Activated CD8-positive, alpha-beta memory T cell treated with anti-CD3 and anti-CD28 coated beads, Interleukin-2, amount 50 U/mL, for 1 hour (primary cell): Measurements from ENCODE around the gene NDUFAF8.

ENCODE experiments used
- DNase-seq: peaks from one replicate; pipeline ENCODE4 v3.0.0-alpha.2; 2020; ENCODE audit errors: extremely low read depth

The NDUFAF8 gene

DNA sequence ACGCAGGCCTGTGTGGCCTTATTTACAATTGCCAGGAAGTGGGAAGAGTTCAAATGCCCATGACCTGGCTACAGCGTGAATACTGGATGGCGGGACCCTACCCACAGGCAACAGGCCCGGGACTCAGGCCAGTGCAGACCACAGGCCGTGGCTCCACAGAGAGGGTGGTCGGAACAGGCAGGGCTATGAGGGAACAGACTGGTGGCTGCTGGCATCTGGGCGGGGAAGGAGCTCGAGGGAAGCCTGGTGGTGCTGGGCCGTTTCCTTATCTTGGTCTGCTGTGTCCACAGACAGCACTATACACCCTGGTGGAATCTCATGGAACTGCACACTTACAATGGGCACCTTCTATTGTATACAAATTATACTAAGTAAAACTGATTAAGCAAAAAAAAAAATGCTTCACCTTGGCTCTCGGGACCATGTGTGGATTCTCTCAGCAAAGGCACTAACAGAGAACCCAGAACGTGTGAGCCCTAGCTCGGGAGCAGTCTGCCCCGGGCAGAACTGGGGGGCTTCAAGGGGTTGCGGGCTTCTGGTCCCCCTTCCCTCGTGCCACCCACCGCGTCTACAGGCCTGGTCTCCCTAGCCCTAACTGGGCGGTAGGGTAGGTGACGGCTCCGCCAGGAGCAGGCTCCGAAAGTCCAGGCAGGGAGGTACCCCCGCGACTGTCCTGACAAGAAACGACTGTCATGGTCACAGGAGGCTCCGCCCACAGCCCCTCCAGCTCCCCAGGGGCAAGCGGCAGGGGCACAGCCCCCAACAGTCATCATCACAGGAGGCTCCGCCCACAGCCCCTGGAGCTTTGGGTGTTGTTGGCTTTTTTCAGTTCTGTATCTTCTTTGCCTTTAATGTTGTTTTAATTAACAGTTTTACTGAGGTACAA, 38.2 kb upstream of the NDUFAF8 start:
- DNase-seq: no peak

DNA sequence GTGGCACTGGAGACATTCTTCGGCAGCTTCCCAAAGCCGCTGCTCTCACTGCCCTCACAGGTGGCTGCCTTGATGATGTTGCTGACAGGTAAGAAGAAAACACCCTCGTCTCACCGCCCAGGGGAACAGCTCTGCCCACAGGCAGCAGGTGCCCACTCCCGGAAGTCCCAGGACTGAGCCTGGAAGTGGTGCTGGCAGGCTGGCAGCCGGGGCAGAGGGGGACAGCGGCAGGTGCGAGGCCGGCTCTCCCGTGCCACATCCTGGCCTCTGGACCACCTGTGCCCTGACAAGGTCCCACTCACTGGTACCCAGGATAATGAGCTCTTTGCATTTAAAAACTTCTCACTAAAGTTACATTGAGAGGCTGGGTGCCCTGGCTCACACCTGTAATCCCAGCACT, 36.8 kb upstream of the NDUFAF8 start:
- DNase-seq: no peak

DNA sequence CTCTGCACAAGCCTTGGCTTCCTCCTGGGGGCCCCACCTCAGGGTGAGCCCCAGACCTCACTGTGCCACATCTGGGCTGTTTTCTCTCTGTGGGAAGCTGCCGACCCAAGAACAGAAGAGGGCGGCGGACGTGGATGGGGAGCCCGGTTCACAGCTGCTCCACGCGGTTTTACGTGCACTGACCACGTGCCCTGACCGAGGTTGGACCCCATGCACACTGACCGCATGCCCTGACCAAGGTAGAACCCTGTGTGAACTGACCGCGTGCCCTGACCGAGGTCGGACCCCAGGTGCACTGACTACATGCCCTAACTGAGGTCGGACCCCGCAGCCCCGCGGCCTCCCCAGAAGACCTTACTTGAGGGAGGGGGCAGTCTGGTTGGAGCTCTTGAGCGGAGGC, 36.0 kb upstream of the NDUFAF8 start:
- DNase-seq: no peak

DNA sequence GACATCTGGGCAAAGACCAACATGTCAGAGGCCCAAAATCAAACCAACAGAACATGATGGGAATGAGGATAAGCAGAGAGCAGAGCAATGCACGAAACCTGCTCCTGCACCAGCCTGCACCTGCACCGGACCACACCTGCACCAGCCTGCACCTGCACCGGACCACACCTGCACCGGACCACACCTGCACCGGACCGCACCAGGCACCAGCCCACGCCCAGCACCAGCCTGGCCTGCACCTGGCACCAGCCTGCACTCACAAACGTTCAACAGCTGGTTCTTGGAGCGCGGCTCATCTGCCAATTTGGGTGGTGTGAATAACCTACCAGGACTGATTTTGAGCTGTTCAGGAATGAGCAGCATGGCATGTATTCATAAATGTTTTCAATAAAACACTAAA, 34.5 kb upstream of the NDUFAF8 start:
- DNase-seq: no peak

DNA sequence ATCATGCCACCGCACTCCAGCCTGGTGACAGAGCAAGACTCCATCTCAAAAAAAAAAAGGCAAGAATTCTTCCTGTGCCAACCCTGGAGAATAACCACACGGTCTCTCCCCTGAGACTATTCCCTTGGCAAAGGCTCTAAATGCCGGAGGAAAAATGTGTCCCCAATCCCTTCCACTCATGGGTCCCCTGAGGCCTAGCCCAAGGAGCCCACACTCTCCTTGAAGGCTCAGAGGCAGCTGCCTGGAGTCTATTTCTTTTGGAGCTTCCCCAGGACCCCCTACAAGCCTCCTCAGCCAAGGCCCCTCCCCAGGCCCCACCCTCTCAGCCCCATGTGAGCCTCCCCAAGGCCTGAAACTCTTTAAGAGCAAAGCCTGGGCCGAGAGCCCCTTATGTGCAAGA, 33.0 kb upstream of the NDUFAF8 start:
- DNase-seq: no peak

DNA sequence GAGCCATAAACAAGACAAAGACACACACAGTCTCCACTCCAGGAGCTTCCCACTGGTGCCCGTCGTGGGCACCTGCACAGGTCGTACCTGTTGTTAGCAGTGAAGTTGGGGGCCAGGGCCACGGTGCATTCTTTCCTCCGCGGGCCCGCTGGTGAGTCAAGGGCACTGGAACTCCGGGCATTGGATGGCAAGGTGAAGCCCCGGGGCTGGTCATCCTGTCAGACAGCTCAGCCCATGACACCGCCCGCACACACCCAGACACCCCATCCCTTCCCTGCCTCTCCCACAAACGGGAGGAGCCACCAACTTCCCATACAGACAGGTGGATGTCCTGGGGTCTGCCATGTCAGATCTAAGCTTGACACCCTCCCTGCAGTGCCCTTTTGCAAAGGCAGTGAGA, 32.5 kb upstream of the NDUFAF8 start:
- no peak for DNase-seq

DNA sequence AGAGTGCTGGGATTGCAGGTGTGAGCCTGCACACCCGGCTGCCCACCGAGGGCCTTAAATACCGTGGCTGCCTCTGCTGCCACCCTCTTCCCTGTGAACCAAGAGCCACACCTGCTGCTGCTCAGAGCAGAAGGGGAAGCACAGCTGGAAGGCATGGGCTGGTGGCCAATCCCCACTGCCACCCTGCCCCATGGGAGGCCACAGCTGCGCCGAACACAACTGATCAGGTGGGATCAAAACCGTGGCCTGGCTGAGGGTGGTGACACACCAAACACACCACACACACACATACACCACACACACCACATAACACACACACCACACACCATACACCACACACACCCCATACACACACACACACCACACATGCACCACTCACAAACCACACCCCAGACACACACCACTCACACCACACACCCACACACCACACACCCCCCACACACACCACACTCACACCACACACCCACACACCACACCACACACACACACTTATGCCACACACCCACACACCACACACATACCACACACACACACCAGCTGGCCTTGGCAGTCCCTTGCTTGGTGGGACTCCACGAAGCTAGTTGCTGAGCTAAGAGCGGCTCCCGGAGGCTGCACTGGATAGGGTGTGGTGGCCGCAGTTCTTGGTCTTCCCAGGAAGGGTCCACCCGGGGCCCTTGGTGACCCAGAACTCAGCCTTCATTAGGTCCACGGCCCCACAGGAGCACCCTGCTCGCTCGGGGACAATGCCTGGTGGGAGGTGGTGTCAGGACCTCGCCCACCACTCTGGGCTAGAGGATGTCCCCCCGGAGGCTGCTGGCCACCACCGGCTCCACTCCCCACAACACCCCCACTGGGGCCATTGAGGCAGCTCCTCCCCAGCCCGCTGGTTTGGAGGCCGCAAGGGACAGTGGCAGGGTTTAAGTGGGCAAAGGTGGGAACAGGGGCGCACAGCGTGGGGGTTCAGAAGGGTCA, 31.2 kb upstream of the NDUFAF8 start:
- no peak for DNase-seq

DNA sequence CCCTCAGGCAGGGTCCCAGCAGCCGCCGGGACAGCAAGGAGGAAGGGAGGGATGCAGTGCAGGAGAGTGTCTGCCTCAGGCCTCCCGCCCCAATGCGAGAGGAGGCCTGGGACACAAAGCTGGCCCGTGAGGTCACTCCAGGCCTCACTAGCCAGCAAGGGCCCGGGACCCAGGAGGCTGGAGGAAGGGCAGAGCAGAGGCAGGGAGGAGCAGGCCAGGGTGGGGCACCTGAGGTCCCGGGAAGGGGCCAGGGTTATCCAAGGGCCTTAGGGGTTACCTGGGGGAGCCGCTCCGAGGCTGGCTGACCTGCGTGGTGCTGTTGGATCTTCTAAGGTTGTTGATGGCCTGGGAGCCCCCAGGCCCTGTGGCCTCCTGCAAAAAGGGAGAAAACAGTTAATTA, 30.5 kb upstream of the NDUFAF8 start:
- no peak for DNase-seq

DNA sequence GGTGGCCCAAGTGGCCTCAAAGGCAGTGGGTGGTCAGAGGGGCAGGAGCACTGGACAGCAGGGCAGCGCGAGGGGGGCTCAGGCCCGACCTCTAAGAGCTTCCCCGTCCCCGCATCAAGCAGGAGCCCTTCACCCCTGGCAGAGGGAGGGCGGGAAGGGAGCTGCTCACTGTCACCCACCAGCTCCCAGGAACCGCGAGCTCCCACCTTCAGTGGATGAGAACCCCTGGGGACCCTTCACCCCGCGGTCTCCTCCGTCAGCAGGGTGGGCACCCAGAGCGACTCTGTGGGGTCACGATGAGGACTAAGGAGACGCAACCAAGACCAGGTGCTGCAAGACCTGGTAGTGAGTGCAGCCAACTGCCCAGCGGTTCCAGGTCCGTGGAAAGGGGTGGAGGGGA, 30.0 kb upstream of the NDUFAF8 start:
- no peak for DNase-seq

DNA sequence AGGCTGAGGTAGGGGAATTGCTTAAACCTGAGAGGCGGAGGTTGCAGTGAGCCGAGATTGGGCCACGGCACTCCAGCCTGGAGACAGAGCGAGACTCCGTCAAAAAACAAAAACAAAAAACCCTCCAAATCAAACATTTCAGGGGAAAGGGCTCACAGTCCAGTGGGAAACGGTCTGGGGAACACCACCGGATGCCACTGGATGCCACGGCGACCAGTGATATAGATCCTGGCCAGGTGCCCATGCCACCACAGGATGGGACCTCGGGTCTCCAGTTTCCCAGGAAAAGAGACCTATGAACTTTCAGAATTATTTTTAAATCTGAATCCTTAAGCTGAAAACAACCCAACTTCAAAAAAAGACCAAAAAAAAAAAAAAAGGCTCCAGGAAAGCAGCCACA, 28.7 kb upstream of the NDUFAF8 start:
- DNase-seq: no peak

DNA sequence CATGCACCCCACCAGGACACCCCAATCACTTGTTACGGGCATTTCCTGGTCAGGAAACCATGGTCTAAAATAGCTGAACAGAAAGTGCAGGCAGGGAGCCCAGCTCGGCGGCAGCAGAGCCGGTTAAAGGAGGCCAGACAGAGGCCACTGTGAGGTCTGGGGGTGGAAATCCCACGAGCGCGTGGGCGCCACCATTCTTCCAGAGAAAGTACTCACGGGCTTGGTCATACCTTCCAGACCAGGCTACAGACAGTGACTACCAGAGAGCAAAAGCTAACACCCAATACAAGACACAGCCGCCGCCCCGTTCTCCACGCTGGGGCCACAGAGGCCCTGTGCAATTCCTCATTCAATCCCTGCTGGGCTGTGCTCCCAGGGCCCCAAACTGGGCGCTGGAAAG, 28.2 kb upstream of the NDUFAF8 start:
- DNase-seq: no peak

DNA sequence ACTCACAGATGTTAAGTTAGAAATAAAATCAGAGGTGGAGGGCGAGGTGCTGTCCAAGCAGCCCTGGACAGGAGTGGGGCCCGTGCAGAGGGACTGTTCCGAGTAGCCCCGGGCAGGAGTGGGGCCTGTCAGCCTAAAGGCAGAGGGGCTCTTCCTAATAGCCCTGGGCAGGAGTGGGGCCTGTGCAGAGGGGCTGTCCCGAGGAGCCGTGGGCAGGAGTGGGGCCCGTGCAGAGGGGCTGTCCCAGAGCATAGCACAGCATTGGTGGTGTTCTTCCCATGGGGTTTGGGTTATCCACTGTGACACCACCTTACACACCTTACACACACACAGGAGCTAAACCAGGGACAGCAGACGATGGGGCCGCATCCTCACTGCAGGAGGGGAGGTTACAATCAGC, 26.8 kb upstream of the NDUFAF8 start:
- no peak for DNase-seq

DNA sequence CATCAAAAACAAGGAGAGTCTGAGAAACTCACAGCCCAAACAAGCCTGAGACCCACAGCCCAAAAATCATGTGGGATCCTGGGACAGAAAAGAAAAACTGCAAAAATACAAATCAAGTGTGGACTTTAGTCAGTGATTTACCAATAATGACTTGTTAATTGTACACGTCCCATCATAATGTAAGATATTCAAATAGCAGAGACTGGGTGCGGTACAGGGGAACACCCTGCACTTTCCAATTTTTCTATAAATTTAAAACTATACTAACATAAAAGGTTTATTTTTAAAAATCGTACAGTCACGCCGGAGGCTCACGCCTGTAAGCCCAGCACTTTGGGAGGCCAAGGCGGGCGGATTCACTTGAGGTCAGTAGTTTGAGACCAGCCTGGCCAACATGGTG, 25.1 kb upstream of the NDUFAF8 start:
- DNase-seq: no peak

DNA sequence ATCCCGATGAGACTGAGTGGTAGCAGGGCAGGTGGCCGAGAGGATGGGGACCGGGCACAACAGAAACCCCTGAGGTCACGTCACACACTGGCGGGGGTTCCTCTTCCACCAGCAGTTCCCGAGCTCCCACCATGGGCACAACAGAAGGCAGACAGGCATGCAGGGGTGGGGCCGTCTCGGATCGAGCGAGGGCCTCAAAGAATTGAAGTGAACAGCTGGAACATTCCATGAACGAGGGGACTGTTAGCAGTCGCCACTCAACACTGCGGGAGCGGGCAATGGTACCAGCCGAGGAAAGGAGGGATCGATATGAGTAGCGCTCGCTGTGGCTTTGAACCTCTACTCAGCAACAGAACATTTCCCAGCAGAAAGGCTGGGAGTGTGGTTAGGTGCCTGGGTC, 21.6 kb upstream of the NDUFAF8 start:
- no peak for DNase-seq

DNA sequence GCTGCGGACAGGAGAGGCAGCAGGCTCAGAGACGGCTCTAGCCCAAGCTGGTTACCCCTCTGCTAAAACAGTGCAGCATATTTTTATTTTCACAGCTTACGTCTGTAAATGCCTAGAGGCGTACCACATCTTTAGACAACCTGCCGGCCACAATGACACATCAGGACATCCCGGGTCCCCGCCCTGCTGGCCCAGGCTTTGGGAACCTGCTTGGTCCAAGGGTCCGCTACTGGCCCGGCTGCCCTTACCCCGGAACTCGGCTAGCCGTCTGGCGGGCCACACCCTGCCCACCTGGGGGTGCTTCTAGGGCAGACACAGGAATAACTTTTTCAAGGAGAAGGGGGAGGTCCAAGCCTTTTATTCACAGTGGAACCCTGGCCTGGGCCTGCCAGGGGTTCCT, 20.7 kb upstream of the NDUFAF8 start:
- no peak for DNase-seq

DNA sequence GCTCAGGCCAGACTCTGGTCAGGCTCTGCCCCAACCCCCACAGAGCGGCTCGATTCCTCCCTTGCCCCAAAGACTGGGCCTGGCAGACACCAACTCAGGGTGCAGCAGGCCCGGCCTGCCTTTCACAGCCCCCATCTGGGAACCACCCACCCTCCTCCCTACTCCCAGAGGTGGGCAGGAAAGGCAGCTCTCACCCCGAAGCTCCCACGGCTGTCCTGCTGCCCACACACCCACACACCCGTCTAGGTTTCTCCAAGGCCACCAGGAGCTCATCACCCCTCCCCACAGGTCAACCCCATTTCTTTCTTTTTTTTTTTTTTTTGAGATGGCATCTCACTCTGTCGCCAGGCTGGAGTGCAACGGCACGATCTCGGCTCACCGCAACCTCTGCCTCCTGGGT, 20.1 kb upstream of the NDUFAF8 start:
- DNase-seq: no peak

DNA sequence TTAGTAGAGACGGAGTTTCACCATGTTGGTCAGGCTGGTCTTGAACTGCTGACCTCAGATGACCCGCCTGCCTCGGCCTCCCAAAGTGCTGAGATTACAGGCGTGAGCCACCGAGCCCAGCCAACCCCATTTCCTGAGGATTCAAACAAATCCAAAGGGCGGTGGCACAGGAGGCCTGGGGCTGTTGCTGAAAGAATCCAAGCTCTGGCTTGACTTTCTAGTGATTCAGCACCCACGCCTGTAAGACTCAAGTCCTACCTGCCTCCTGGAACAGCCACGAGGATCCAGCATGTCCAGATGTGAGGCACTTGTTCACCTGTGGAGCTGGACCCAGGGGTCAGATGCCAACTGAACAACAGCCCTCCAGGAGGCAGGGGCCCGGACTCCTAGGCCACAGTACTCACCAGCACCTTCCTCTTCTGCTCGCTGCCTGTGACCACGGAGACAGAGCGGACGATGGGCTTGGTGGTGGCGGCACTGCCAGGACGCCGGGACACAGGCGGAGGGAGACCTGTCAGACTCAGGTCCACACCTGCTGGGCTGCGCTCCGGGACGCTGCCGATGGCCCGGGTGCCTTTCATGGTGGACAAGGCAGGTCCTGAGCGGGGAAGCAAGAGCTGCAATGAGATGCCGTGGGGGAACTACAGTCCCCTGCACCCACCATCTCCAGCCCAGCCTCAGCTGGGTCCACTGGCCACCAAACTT, 19.5 kb upstream of the NDUFAF8 start:
- DNase-seq: no peak

DNA sequence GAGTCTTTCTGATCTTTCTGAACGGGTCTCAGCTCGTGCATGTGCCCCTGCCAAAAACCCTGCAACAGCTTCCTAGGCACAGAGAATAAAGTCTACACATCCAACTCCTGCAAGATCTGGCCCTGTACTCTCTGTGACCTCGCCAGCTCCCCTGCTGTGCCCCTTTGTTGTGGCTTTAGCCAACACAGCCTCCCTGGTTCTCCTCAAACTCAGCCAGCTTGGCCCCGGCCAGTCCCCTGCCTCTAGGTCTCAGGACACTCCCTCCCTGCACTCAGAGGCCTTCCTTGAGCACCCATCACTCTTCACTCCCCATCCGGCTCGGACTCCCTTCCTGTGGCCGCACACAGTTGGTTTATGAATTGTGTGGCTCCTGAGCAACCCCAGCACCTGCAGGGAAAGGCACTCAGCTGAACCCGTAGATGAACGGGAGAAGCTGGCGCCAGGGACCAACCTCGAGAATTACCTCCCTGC, 17.7 kb upstream of the NDUFAF8 start:
- DNase-seq: no peak

DNA sequence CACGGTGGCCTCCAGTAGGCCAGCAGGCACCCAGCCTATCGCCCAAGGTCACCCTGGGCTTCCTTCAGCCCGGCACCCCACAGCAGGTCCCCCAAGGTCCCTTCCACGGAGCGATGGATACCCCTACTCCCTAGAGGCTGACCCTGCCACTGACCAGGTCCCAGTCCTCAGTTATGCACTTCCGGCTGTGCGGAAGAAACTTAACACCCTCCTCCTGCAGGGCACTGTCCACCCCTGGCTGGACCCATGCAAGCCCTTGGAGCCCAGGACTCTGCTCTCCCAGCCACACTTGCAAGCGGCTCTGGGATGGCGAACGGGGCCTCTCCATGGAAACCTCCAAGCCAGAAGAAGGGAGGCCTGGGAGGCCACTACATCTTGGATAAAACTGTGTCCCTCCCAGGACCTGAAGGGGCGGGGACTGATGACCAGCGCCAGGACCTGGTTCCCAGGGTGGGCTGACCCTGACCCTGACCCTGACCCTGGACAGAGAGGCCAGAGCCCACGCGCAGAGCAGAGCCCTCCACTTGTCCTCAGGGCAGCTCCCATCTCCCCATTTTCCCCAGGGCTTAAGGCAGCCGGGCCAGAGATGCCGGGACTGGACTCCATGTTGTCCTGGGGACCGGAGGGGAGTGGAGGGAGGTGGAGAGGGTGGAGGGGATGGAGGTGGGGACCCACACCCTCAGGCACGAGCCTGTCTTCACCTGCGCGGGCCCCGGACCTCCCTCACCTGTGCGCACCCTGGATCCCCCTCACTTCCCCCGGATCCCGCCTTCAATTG, 17.1 kb upstream of the NDUFAF8 start:
- no peak for DNase-seq

DNA sequence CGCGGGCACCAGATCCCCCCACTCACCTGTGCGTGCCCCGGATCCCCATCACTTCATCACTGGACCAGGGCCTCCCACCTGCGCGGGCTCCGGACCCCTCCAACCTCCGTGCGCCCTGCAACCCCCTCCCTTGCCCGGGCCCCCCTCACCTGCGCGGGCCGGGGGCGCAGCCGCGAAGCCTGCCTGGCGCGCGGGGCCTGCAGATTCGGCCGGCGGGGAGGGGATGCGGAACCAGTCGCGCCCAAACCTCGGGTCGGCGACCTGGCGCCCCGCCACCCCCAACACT, 16.6 kb upstream of the NDUFAF8 start:
- DNase-seq: no peak

DNA sequence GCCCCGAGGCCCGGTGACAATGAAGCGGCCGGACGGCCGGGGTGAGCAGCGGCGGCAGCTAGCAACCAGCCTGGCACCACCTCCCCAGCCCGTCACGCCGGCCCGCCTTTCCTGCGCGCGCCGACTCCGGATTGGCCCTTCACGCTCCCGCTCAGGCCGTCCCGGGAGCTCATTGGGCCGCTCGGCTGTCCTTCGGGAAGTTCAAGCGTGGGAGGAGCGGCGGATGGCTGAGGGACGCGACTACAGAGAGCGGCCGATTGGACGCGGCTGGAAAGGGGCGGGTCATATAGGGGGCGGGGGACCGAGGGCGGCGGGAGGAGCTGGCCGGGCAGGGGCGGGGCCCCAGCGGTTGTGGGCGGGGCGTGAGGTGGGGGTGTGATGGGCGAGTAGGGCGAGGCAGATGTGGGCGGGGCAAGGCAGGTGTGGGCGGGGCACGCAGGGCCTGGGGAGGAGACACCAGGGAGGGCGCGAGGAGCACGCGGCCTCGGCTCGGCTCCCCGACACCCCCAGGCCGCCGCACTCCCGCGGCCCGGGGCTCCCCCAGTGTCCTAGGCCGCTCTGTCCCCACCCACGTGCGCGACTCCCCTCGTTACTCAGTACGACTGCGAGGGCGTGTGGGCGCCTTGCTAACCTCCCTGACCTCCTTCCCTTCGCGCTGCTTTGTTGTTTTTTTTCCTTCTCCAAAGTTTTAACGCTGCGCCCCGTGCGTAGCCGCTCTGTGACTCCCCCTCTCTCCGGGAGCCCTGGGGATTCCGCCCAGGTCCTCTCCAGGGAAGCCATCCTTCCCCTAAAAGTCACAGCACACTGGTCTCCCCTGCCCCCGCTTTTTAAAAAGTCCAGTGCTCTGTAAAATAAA, 16.0 kb upstream of the NDUFAF8 start, which contains the start of gene CEP131:
CEP131 (minus strand) TSS at position 60 of the 856 bp plus-strand sequence. CDS start 2,909 bp downstream, outside the sequence.
- peak; percentile 96 for DNase-seq
